IMR-90 (cell line): ENCODE measurements around the gene LGALS13. TPM values are rescaled to one million over a fixed set of nuclear protein-coding genes. Genes with fewer than 3 reads are reported as not detected.

Experiments
- ATAC-seq: fragments of 200-7000 bp; cut with Tn5 transposase; 2 replicates; pipeline ENCODE4 v1.9.1; 2020; ENCODE audit warnings: low read depth, mild to moderate bottlenecking, moderate library complexity
- BruUV-seq: library from RNA; stranded (reverse); fragments of 400-500 nt; replicated peaks from 2 replicates; lab custom pipeline; 2021; lab: Mats Ljungman, UMichigan
- CTCF ChIA-PET: fragments of 300-600 bp; formaldehyde crosslinking; extraction: SDS; loops from one replicate; lab custom pipeline; 2021; ENCODE audit warnings: antibody characterized with exemption; lab: Yijun Ruan, JAX
- POLR2A ChIA-PET: fragments of 300-600 bp; sonication (Branson Sonifier 250); formaldehyde crosslinking; loops from one replicate; lab custom pipeline; 2022; ENCODE audit warnings: antibody characterized with exemption; ENCODE audit not compliant: unreplicated experiment; lab: Charles Lee
- DNase-seq: peaks from one replicate; pipeline ENCODE4 v3.0.0; 2013
- H2AFZ ChIP-seq: replicated peaks from 2 replicates; pipeline ENCODE3; 2013; ENCODE audit warnings: low read length, mild to moderate bottlenecking; ENCODE audit not compliant: poor library complexity
- H2AK5ac ChIP-seq: 2 replicates; pipeline ENCODE4 v1.6.1; 2013; ENCODE audit warnings: low read depth, low read length, inconsistent platforms
- H2AK9ac ChIP-seq: replicated peaks from 2 replicates; pipeline ENCODE3; 2013; ENCODE audit warnings: mild to moderate bottlenecking, low read depth, low read length, moderate library complexity; ENCODE audit not compliant: poor library complexity
- H2BK120ac ChIP-seq: 2 replicates; pipeline ENCODE4 v1.6.1; 2013; ENCODE audit warnings: low read depth, low read length, inconsistent platforms
- H2BK15ac ChIP-seq: 3 replicates; pipeline ENCODE4 v1.6.1; 2013; ENCODE audit warnings: low read depth, low read length, inconsistent platforms
- H2BK20ac ChIP-seq: 2 replicates; pipeline ENCODE4 v1.6.1; 2013; ENCODE audit warnings: low read depth, mild to moderate bottlenecking, inconsistent platforms, low read length, moderate library complexity
- H2BK5ac ChIP-seq: 2 replicates; pipeline ENCODE4 v1.6.1; 2013; ENCODE audit warnings: mild to moderate bottlenecking, low read depth, low read length, inconsistent platforms; ENCODE audit not compliant: poor library complexity, severe bottlenecking
- H3K14ac ChIP-seq: replicated peaks from 2 replicates; pipeline ENCODE4 v1.6.1; 2013; ENCODE audit warnings: low read depth, low read length, inconsistent platforms
- H3K18ac ChIP-seq: 2 replicates; pipeline ENCODE4 v1.6.1; 2013; ENCODE audit warnings: low read depth, low read length, control low read depth
- H3K23ac ChIP-seq: 2 replicates; pipeline ENCODE4 v1.6.1; 2013; ENCODE audit warnings: low read depth, low read length, inconsistent platforms
- H3K27ac ChIP-seq: 2 replicates; pipeline ENCODE4 v1.5.1; 2013; ENCODE audit warnings: mild to moderate bottlenecking, control low read depth, low read length; ENCODE audit not compliant: insufficient read depth
- H3K27me3 ChIP-seq: 2 replicates; pipeline ENCODE4 v1.6.1; 2013; ENCODE audit warnings: low read length; ENCODE audit not compliant: control insufficient read depth, insufficient read depth
- H3K36me3 ChIP-seq: 2 replicates; pipeline ENCODE4 v1.6.1; 2013; ENCODE audit warnings: low read length, mixed read lengths; ENCODE audit not compliant: control insufficient read depth, insufficient read depth
- H3K4ac ChIP-seq: 2 replicates; pipeline ENCODE4 v1.6.1; 2013; ENCODE audit warnings: low read depth, low read length, inconsistent platforms
- H3K4me1 ChIP-seq: 2 replicates; pipeline ENCODE4 v1.6.1; 2013; ENCODE audit warnings: low read length, mixed read lengths; ENCODE audit not compliant: control insufficient read depth, insufficient read depth
- H3K4me2 ChIP-seq: 2 replicates; pipeline ENCODE4 v1.6.1; 2013; ENCODE audit warnings: low read depth, mild to moderate bottlenecking, control low read depth, low read length, moderate library complexity
- H3K4me3 ChIP-seq: 2 replicates; pipeline ENCODE4 v1.5.1; 2013; ENCODE audit warnings: low read depth, mild to moderate bottlenecking, control low read depth, low read length, moderate library complexity; ENCODE audit not compliant: insufficient read depth
- H3K56ac ChIP-seq: 2 replicates; pipeline ENCODE4 v1.6.1; 2013; ENCODE audit warnings: low read length, inconsistent platforms; ENCODE audit not compliant: insufficient read depth; ENCODE audit errors: extremely low read depth
- H3K79me1 ChIP-seq, 2 experiments: 2 replicates each; pipeline ENCODE4 v1.6.1; 2013; ENCODE audit warnings: low read length in 2 of 2, inconsistent platforms in 1 of 2, low read depth in 1 of 2
- H3K9ac ChIP-seq: 2 replicates; pipeline ENCODE4 v1.6.1; 2013; ENCODE audit warnings: low read depth, low read length, control low read depth
- H3K9me1 ChIP-seq: 2 replicates; pipeline ENCODE4 v1.6.1; 2013; ENCODE audit warnings: low read length, inconsistent platforms; ENCODE audit not compliant: insufficient read depth
- H3K9me3 ChIP-seq: 2 replicates; pipeline ENCODE4 v1.6.1; 2013; ENCODE audit warnings: low read length; ENCODE audit not compliant: control insufficient read depth, insufficient read depth
- H4K20me1 ChIP-seq: 2 replicates; pipeline ENCODE4 v1.6.1; 2013; ENCODE audit warnings: low read length, inconsistent platforms; ENCODE audit not compliant: insufficient read depth
- H4K5ac ChIP-seq: 2 replicates; pipeline ENCODE4 v1.6.1; 2013; ENCODE audit warnings: mild to moderate bottlenecking, low read depth, low read length, control low read depth
- H4K8ac ChIP-seq, 2 experiments: 2 replicates each; pipeline ENCODE4 v1.6.1; 2013; ENCODE audit warnings: low read depth in 2 of 2, low read length in 2 of 2, control low read depth in 1 of 2, inconsistent platforms in 1 of 2
- H4K91ac ChIP-seq: 2 replicates; pipeline ENCODE4 v1.6.1; 2013; ENCODE audit warnings: low read depth, low read length, inconsistent platforms; ENCODE audit not compliant: insufficient read depth
- BHLHE40 ChIP-seq: fragments of 150-350 bp; IDR thresholded peaks from 2 replicates; pipeline ENCODE4 v1.6.1; 2016; ENCODE audit warnings: mild to moderate bottlenecking, low read depth, low read length
- CEBPB ChIP-seq: IDR thresholded peaks from 2 replicates; pipeline ENCODE4 v1.6.1; 2012; ENCODE audit warnings: low read depth, low read length, improper control_type of control experiment
- CHD1 ChIP-seq: IDR thresholded peaks from 2 replicates; pipeline ENCODE4 v1.6.1; 2012; ENCODE audit warnings: low read depth, low read length, improper control_type of control experiment
- FOS ChIP-seq: fragments of 150-350 bp; IDR thresholded peaks from 2 replicates; pipeline ENCODE4 v1.6.1; 2016; ENCODE audit warnings: low read depth, low read length
- MAFK ChIP-seq: IDR thresholded peaks from 2 replicates; pipeline ENCODE4 v1.6.1; 2012; ENCODE audit warnings: low read depth, low read length, improper control_type of control experiment
- MAZ ChIP-seq: IDR thresholded peaks from 2 replicates; pipeline ENCODE4 v1.6.1; 2012; ENCODE audit warnings: low read depth, mild to moderate bottlenecking, low read length, improper control_type of control experiment, moderate library complexity, borderline replicate concordance
- MXI1 ChIP-seq: IDR thresholded peaks from 2 replicates; pipeline ENCODE4 v1.6.1; 2012; ENCODE audit warnings: low read depth, mild to moderate bottlenecking, low read length, moderate library complexity, borderline replicate concordance
- NFE2L2 ChIP-seq: fragments of 150-350 bp; IDR thresholded peaks from 2 replicates; pipeline ENCODE4 v1.6.1; 2016; ENCODE audit warnings: low read depth, mild to moderate bottlenecking, low read length
- POLR2A ChIP-seq: IDR thresholded peaks from 2 replicates; pipeline ENCODE4 v1.6.1; 2012; ENCODE audit warnings: mild to moderate bottlenecking, low read depth, low read length
- RAD21 ChIP-seq: IDR thresholded peaks from 2 replicates; pipeline ENCODE4 v1.6.1; 2012; ENCODE audit warnings: low read length, improper control_type of control experiment
- RCOR1 ChIP-seq: IDR thresholded peaks from 2 replicates; pipeline ENCODE4 v1.6.1; 2012; ENCODE audit warnings: mild to moderate bottlenecking, low read length, improper control_type of control experiment; ENCODE audit not compliant: insufficient replicate concordance
- RFX5 ChIP-seq: IDR thresholded peaks from 2 replicates; pipeline ENCODE4 v1.8.0; 2012; ENCODE audit warnings: low read depth, mild to moderate bottlenecking, low read length, moderate library complexity
- SMC3 ChIP-seq: fragments of 150-350 bp; IDR thresholded peaks from 2 replicates; pipeline ENCODE4 v1.6.1; 2016; ENCODE audit warnings: low read depth, mild to moderate bottlenecking, antibody characterized with exemption, low read length, moderate library complexity
- WGBS, 2 experiments: methylation state at CpG; one replicate each; pipeline versions ENCODE4 v1.1.5 to v1.1.7; 2013; ENCODE audit warnings: missing lambda C conversion rate in 2 of 2; ENCODE audit not compliant: insufficient read length in 1 of 2; ENCODE audit errors: extremely low coverage in 2 of 2; 5-methylcytosine and 5-hydroxymethylcytosine counted together
- dilution Hi-C: fragments of 300-500 bp; cut with HindIII; formaldehyde crosslinking; loops from one replicate; pipeline ENCODE4 v1.14.3; 2018; ENCODE audit warnings: low sequenced_read_pairs; ENCODE audit not compliant: unreplicated experiment
- in situ Hi-C: fragments of 300-500 bp; cut with MboI; formaldehyde crosslinking; loops from 3 replicates; pipeline ENCODE4 v1.14.3; 2019; ENCODE audit warnings: low sequenced_read_pairs, inconsistent platforms, mixed read lengths
- intact Hi-C: fragments of 100-400 bp; cut with micrococcal nuclease; formaldehyde crosslinking; loops from 2 replicates; pipeline ENCODE4 v1.10.0; 2022
- polyA plus RNA-seq, 3 experiments: library from polyadenylated mRNA; depleted of rRNA; stranded (reverse); fragments of >200 nt; gene quantifications; 2 replicates each; pipeline ENCODE4 v1.2.3, GENCODE V29; 2012; ENCODE audit warnings: low replicate concordance in 1 of 3
- total RNA-seq: library from RNA; depleted of rRNA; stranded (reverse); fragments of >200 nt; gene quantifications from 2 replicates; pipeline ENCODE4 v1.2.3, GENCODE V29; 2012
- TF ChIP-seq, protein P1 (sequence below): fragments of 150-350 bp; IDR thresholded peaks from 2 replicates; pipeline ENCODE4 v1.6.1; 2017; ENCODE audit warnings: mild to moderate bottlenecking, antibody characterized with exemption, low read length, low read depth
- TF ChIP-seq, protein P2 (sequence below): conservative IDR thresholded peaks from 2 replicates; pipeline ENCODE4 v1.5.1; 2012; ENCODE audit warnings: mild to moderate bottlenecking, low read depth, low read length, improper control_type of control experiment
- TF ChIP-seq, protein P3 (sequence below): fragments of 150-350 bp; IDR thresholded peaks from 2 replicates; pipeline ENCODE4 v1.6.1; 2016; ENCODE audit warnings: low read depth, mild to moderate bottlenecking, low read length, moderate library complexity, borderline replicate concordance

The LGALS13 gene
- total and polyA plus RNA-seq, 2 of the 4 experiments (the other 2 are of a cell fraction) = not detected

DNA sequence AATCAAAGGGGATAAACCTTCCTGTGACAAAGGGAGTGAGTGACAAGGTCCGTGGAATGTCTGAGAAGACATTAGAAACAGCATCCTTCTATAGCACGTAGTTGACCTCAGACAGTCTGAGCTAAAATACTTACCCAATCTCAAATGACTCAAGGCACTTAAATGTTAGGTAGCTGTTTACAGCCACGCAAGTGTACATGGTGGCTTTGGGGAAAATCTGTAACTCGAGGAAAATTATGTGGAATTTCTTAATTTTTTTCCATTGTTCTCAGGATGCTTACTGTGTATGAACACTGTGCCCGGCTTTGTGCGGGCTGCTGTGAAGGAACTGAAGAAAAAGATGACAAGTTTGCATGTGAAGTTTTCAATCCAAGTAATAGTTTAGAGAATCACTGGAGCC is 5.2 kb downstream of the LGALS13 start:
- H2BK20ac ChIP-seq = no peak overlapping the region
- no peak overlapping the region for H2AK5ac ChIP-seq
- ChIA-PET CTCF (no interaction called here), POLR2A (no interaction called here)
- in situ Hi-C loops (no loop called here), intact Hi-C loops (no loop called here), dilution Hi-C loops (no loop called here)
- no peak overlapping the region for H2AFZ ChIP-seq
- H3K56ac ChIP-seq = no peak overlapping the region
- H4K5ac ChIP-seq = no peak overlapping the region
- no peak overlapping the region for H2AK9ac ChIP-seq
- no peak overlapping the region for H4K8ac ChIP-seq
- no peak overlapping the region for H3K4me2 ChIP-seq
- H4K20me1 ChIP-seq = no peaks in the 10 kb centered on the region
- H3K4ac ChIP-seq = no peak overlapping the region
- H3K36me3 ChIP-seq = no peaks in the 10 kb centered on the region
- no peaks in the 10 kb centered on the region for H3K79me1 ChIP-seq
- H3K14ac ChIP-seq = no peak overlapping the region
- H3K9me3 ChIP-seq = no peaks in the 10 kb centered on the region
- H2BK120ac ChIP-seq = no peak overlapping the region
- H4K91ac ChIP-seq = no peak overlapping the region
- WGBS, 2 experiments = no CpG with 5 or more reads among the region's 6 CpGs
- no peaks in the 10 kb centered on the region for H3K4me1 ChIP-seq
- no peak overlapping the region for H3K18ac ChIP-seq
- TF ChIP-seq RAD21 (no peak), CEBPB (no peak), FOS (no peak), MAFK (no peak), NFE2L2 (no peak), RCOR1 (no peak), RFX5 (no peak), POLR2A (no peak), MXI1 (no peak), CHD1 (no peak), SMC3 (no peak), MAZ (no peak), BHLHE40 (no peak)
- TF ChIP-seq, protein P1, sequence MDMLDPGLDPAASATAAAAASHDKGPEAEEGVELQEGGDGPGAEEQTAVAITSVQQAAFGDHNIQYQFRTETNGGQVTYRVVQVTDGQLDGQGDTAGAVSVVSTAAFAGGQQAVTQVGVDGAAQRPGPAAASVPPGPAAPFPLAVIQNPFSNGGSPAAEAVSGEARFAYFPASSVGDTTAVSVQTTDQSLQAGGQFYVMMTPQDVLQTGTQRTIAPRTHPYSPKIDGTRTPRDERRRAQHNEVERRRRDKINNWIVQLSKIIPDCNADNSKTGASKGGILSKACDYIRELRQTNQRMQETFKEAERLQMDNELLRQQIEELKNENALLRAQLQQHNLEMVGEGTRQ = no peak
- TF ChIP-seq, protein P2, sequence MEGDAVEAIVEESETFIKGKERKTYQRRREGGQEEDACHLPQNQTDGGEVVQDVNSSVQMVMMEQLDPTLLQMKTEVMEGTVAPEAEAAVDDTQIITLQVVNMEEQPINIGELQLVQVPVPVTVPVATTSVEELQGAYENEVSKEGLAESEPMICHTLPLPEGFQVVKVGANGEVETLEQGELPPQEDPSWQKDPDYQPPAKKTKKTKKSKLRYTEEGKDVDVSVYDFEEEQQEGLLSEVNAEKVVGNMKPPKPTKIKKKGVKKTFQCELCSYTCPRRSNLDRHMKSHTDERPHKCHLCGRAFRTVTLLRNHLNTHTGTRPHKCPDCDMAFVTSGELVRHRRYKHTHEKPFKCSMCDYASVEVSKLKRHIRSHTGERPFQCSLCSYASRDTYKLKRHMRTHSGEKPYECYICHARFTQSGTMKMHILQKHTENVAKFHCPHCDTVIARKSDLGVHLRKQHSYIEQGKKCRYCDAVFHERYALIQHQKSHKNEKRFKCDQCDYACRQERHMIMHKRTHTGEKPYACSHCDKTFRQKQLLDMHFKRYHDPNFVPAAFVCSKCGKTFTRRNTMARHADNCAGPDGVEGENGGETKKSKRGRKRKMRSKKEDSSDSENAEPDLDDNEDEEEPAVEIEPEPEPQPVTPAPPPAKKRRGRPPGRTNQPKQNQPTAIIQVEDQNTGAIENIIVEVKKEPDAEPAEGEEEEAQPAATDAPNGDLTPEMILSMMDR = no peak
- TF ChIP-seq, protein P3, sequence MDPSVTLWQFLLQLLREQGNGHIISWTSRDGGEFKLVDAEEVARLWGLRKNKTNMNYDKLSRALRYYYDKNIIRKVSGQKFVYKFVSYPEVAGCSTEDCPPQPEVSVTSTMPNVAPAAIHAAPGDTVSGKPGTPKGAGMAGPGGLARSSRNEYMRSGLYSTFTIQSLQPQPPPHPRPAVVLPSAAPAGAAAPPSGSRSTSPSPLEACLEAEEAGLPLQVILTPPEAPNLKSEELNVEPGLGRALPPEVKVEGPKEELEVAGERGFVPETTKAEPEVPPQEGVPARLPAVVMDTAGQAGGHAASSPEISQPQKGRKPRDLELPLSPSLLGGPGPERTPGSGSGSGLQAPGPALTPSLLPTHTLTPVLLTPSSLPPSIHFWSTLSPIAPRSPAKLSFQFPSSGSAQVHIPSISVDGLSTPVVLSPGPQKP = no peak
- no peaks in the 10 kb centered on the region for H3K9me1 ChIP-seq
- no peak overlapping the region for H2BK5ac ChIP-seq
- no peak for ATAC-seq
- H3K27ac ChIP-seq = no peak overlapping the region
- no peak overlapping the region for H2BK15ac ChIP-seq
- no peak overlapping the region for H3K4me3 ChIP-seq
- H3K27me3 ChIP-seq = no peaks in the 10 kb centered on the region
- BruUV-seq = no TSS peak
- DNase-seq = no peak
- no peak overlapping the region for H3K9ac ChIP-seq
- H3K23ac ChIP-seq = no peak overlapping the region
